Measurements from ENCODE around the gene SLC25A52. TPM values are rescaled to one million over a fixed set of nuclear protein-coding genes. Genes with fewer than 3 reads are reported as not detected.

The SLC25A52 gene
- total RNA-seq, 1 experiment from 2014 or later: not detected

DNA sequence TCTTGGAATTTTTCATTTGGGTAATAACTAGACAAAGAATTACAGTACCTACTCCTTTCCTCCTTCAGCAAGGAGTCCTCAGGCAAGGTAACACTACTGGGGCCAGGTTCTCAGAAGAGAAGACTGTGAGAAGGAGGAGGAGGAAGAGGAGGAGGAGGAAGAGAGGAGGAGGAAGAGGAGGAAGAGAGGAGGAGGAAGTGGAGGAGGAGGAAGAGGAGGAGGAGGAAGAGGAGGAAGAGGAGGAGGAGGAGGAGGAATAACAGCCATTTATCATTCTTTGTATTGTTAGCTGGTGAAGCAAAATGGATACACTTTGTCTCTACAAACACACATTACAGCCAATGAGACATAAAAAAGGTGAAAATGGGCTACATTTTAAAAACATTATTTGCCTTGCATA, 32.9 kb upstream of the SLC25A52 start:
- H4K20me1 ChIP-seq (ENCODE audit: control insufficient read depth, insufficient read depth, insufficient read length): no peaks in the 10 kb centered on the region
- H3K4me1 Mint-ChIP-seq: peaks cover 0 to 8% of the 10 kb centered on the region in 2 experiments; a peak in 2 of 4 replicates
- no peak overlapping the region for H3K4ac ChIP-seq (ENCODE audit: low read depth, low read length)
- H3K4me2 ChIP-seq (ENCODE audit: insufficient read depth, insufficient read length, low read length): no peak overlapping the region
- no peaks in the 10 kb centered on the region for H3K9me3 ChIP-seq (ENCODE audit: control insufficient read depth, low read depth, low read length)
- H2BK15ac ChIP-seq (ENCODE audit: low read depth, low read length): no peak overlapping the region
- TF ChIP-seq CTCF (conservative IDR thresholded peaks at IDR 0.05): no peak
- H3K79me1 ChIP-seq (ENCODE audit: insufficient read depth, low read depth, low read length, poor library complexity, severe bottlenecking): no peaks in the 10 kb centered on the region
- H4K5ac ChIP-seq (ENCODE audit: insufficient read length, low read depth, low read length): no peak overlapping the region
- H3T11ph ChIP-seq (ENCODE audit: low read length): no peak overlapping the region
- no peaks in the 10 kb centered on the region; the same call in 1 of the 2 replicates for H3K4me1 ChIP-seq (ENCODE audit: insufficient read depth, low read length)
- no peak overlapping the region for H3K14ac ChIP-seq (ENCODE audit: insufficient read depth, low read length)
- H2BK5ac ChIP-seq (ENCODE audit: insufficient read length, low read length): no peak overlapping the region
- no peak overlapping the region for H3K18ac ChIP-seq (ENCODE audit: insufficient read length, low read depth, low read length)
- H3K79me2 ChIP-seq (ENCODE audit: insufficient read depth, low read length): no peaks in the 10 kb centered on the region
- no peaks in the 10 kb centered on the region for H3K23me2 ChIP-seq (ENCODE audit: insufficient read length, low read depth, low read length, poor library complexity, severe bottlenecking)
- no peak overlapping the region for H2AFZ ChIP-seq (ENCODE audit: low read length)
- no peak overlapping the region for H3K56ac ChIP-seq (ENCODE audit: insufficient read length, low read depth, low read length)
- H3K27me3 Mint-ChIP-seq (ENCODE audit: low read depth): no peaks in the 10 kb centered on the region
- no peak overlapping the region for H3K23ac ChIP-seq (ENCODE audit: insufficient read length, low read depth, low read length)
- no peak for DNase-seq
- H3K36me3 Mint-ChIP-seq (ENCODE audit: insufficient read depth in 1 of 3, low read depth in 3 of 3): no peaks in the 10 kb centered on the region; a peak in 1 of 7 replicates
- no peak overlapping the region for H3K27ac Mint-ChIP-seq
- H4K8ac ChIP-seq (replicated peaks; ENCODE audit: insufficient read length, low read depth, low read length): no peak overlapping the region
- H3K9ac ChIP-seq (ENCODE audit: extremely low read depth, insufficient read length, low read length): no peak overlapping the region
- no peak overlapping the region for H2BK20ac ChIP-seq (ENCODE audit: low read depth, low read length, poor library complexity, severe bottlenecking)
- H3K27me3 ChIP-seq (ENCODE audit: insufficient read depth, low read length): no peaks in the 10 kb centered on the region
- H3K27ac ChIP-seq (ENCODE audit: insufficient read length, low read depth, low read length): no peak overlapping the region
- no peak overlapping the region for H2AK5ac ChIP-seq (ENCODE audit: insufficient read length, low read length)
- no peaks in the 10 kb centered on the region; a peak in 1 of 5 replicates for H3K9me3 Mint-ChIP-seq
- no peak overlapping the region for H4K91ac ChIP-seq (ENCODE audit: insufficient read length, low read depth, low read length)
- H2BK120ac ChIP-seq (ENCODE audit: low read depth, low read length, poor library complexity, severe bottlenecking): no peak overlapping the region
- no peak overlapping the region for H3K4me3 Mint-ChIP-seq
- H2BK12ac ChIP-seq (ENCODE audit: insufficient read length, low read depth, low read length): no peak overlapping the region
